CD4-positive, alpha-beta T cell (primary cell): ENCODE results near the gene TLR6. TPM values are rescaled to one million over a fixed set of nuclear protein-coding genes. Genes with fewer than 3 reads are reported as not detected.

Source experiments
- ATAC-seq: fragments of 200-7000 bp; cut with Tn5 transposase; one replicate; pipeline ENCODE4 v1.10.0; 2022; ENCODE audit warnings: mild to moderate bottlenecking; ENCODE audit not compliant: poor library complexity
- CTCF ChIA-PET: fragments of 350-600 bp; sonication (Branson Sonifier 250); formaldehyde crosslinking; loops from one replicate; lab custom pipeline; 2021; ENCODE audit warnings: antibody characterized with exemption, inconsistent platforms; lab: Charles Lee
- POLR2A ChIA-PET: fragments of 350-600 bp; sonication (Branson Sonifier 250); formaldehyde crosslinking; loops from one replicate; lab custom pipeline; 2021; ENCODE audit warnings: antibody characterized with exemption, inconsistent platforms; lab: Charles Lee
- DNase-seq, 14 experiments: peaks; one replicate each; pipeline ENCODE4 v3.0.0-alpha.2; 2013 to 2020; ENCODE audit warnings: mixed read lengths in 2 of 14
- H3K27ac ChIP-seq, 2 donors: one replicate each; pipeline versions ENCODE4 v1.5.1 to v1.7.0; 2013; ENCODE audit warnings: low read length in 2 of 2, low read depth in 1 of 2, mild to moderate bottlenecking in 1 of 2
- H3K27me3 ChIP-seq, 2 experiments: 1 replicate in 1 of 2; 2 replicates in 1 of 2; pipeline versions ENCODE4 v1.6.1 to v1.7.0; 2013; ENCODE audit warnings: low read length in 2 of 2, control low read depth in 1 of 2, mild to moderate bottlenecking in 1 of 2, moderate library complexity in 1 of 2; ENCODE audit not compliant: insufficient read depth in 2 of 2, control insufficient read depth in 1 of 2
- H3K36me3 ChIP-seq: one replicate; pipeline ENCODE4 v1.6.1; 2013; ENCODE audit warnings: low read length, control low read depth; ENCODE audit not compliant: insufficient read depth
- H3K4me1 ChIP-seq: one replicate; pipeline ENCODE4 v1.6.1; 2013; ENCODE audit warnings: low read length, control low read depth; ENCODE audit not compliant: insufficient read depth
- H3K4me3 ChIP-seq: one replicate; pipeline ENCODE4 v1.5.1; 2013; ENCODE audit warnings: mild to moderate bottlenecking, low read length, moderate library complexity
- H3K9me3 ChIP-seq, 2 experiments: 1 replicate in 1 of 2; 2 replicates in 1 of 2; pipeline versions ENCODE4 v1.6.1 to v1.7.0; 2013; ENCODE audit warnings: low read length in 2 of 2, mild to moderate bottlenecking in 2 of 2, control low read depth in 1 of 2, moderate library complexity in 1 of 2; ENCODE audit not compliant: control insufficient read depth in 1 of 2, insufficient read depth in 1 of 2
- H3K27ac Mint-ChIP-seq: one replicate; pipeline ENCODE4 v1.8.0; 2020; ENCODE audit warnings: mixed read lengths
- H3K27me3 Mint-ChIP-seq: one replicate; pipeline ENCODE4 v1.8.0; 2021; ENCODE audit warnings: mixed read lengths
- H3K36me3 Mint-ChIP-seq: one replicate; pipeline ENCODE4 v1.8.0; 2021; ENCODE audit warnings: low read depth, mixed read lengths
- H3K4me1 Mint-ChIP-seq: one replicate; pipeline ENCODE4 v1.8.0; 2021; ENCODE audit warnings: low read depth, mixed read lengths
- H3K4me3 Mint-ChIP-seq: one replicate; pipeline ENCODE4 v1.8.0; 2020; ENCODE audit warnings: mild to moderate bottlenecking, mixed read lengths
- H3K9me3 Mint-ChIP-seq: one replicate; pipeline ENCODE4 v1.8.0; 2020; ENCODE audit warnings: mixed read lengths
- intact Hi-C, 2 experiments: fragments of 100-400 bp; cut with DNase I in 1 of 2; cut with micrococcal nuclease in 1 of 2; formaldehyde crosslinking; loops; one replicate each; pipeline versions ENCODE4 v1.15.1 to v1.9.0; 2023 to 2025; cut with DNase I, micrococcal nuclease
- total RNA-seq, 174 experiments: library from RNA in 2 of 174; stranded (reverse) in 2 of 174; gene quantifications; one replicate each; pipeline ENCODE4 v1.2.3 and lab custom pipeline; 2021 to 2026
- TF ChIP-seq, protein P1 (sequence below): fragments of 200-600 bp; IDR thresholded peaks from one replicate; pipeline ENCODE4 v1.8.0; 2022; ENCODE audit warnings: antibody characterized with exemption, mild to moderate bottlenecking

TLR6 gene
- total RNA-seq, 2 experiments from 2014 or later, result 0.69 to 1.3 TPM

DNA sequence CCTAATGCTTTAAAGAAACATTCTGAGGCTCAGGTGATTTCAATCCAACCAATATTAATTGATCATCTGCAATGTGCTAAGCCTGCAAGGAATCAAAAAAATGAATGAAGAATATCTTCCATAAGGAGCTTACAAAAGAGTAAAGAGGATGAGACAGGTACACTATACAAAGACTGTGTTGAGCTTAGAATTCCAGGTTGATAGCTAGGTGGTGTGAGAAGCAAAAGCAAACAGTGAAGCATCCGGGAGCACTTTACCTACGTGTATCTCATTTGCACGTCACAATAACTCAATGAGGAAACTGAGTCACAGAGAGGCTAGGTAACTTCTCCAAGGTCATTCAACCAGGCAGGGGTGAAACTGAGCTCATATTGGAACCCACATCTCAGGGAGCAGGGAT, 48.1 kb upstream of the TLR6 start:
- TF ChIP-seq, protein P1, sequence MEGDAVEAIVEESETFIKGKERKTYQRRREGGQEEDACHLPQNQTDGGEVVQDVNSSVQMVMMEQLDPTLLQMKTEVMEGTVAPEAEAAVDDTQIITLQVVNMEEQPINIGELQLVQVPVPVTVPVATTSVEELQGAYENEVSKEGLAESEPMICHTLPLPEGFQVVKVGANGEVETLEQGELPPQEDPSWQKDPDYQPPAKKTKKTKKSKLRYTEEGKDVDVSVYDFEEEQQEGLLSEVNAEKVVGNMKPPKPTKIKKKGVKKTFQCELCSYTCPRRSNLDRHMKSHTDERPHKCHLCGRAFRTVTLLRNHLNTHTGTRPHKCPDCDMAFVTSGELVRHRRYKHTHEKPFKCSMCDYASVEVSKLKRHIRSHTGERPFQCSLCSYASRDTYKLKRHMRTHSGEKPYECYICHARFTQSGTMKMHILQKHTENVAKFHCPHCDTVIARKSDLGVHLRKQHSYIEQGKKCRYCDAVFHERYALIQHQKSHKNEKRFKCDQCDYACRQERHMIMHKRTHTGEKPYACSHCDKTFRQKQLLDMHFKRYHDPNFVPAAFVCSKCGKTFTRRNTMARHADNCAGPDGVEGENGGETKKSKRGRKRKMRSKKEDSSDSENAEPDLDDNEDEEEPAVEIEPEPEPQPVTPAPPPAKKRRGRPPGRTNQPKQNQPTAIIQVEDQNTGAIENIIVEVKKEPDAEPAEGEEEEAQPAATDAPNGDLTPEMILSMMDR, result no peak
- H3K4me3 Mint-ChIP-seq, result no peak overlapping the region
- H3K9me3 ChIP-seq, result no peaks in the 10 kb centered on the region
- ChIA-PET POLR2A (no interaction called here), CTCF (interaction anchor here (1.2 to 8.1 kb wide), 2 partner anchors 227 to 230 kb away, joined by 3 to 77 read pairs; no protein-coding TSS in a partner anchor)
- H3K4me3 ChIP-seq, result no peak overlapping the region
- no peak for DNase-seq
- H3K36me3 Mint-ChIP-seq, result no peaks in the 10 kb centered on the region
- no peaks in the 10 kb centered on the region for H3K27me3 ChIP-seq
- H3K4me1 Mint-ChIP-seq, result no peaks in the 10 kb centered on the region
- H3K9me3 Mint-ChIP-seq, result no peaks in the 10 kb centered on the region
- H3K27me3 Mint-ChIP-seq, result peaks cover 4% of the 10 kb centered on the region
- H3K36me3 ChIP-seq, result no peaks in the 10 kb centered on the region
- no peak for ATAC-seq
- H3K4me1 ChIP-seq, result no peaks in the 10 kb centered on the region
- no peak overlapping the region for H3K27ac Mint-ChIP-seq
- no peak overlapping the region for H3K27ac ChIP-seq
- intact Hi-C loops, result loop anchor here (5.0 to 10.0 kb wide), 3 partner anchors 43 to 508 kb away; no protein-coding TSS in a partner anchor

DNA sequence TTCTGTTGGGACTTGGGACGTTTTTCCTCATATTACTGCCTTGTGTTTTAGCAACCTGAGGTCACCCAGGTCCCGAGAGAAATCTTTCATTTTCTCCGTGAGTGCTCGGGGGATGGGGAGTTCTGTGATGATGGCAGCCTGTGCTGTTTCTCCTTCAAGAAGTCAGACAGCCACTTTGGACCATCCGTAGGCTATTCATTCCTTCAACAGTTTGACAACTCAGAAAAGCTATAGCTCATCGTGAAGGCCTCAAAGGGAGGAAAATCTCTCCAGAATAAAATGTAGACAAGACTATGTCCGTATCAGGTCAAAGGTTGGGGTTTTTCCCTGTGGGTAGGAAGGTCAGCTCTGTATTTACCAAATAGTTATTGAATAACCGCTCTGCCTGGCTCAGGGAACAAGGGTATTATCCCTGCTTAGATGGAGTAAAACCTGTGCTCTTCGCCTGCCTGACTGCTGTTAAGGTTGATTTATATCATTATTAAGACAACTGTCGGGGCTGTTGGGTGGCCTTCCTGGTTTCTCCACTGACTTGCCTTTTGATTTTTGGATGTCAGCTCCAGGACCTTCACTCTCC, 47.6 kb upstream of the TLR6 start:
- POLR2A ChIA-PET, result no interaction called here
- Mint-ChIP-seq H3K4me1 (no peaks in the 10 kb centered on the region), H3K36me3 (no peaks in the 10 kb centered on the region), H3K27ac (no peak overlapping the region), H3K4me3 (no peak overlapping the region), H3K9me3 (no peaks in the 10 kb centered on the region), H3K27me3 (peaks cover 4% of the 10 kb centered on the region)
- Histone ChIP-seq H3K27me3 (no peaks in the 10 kb centered on the region), H3K4me1 (no peaks in the 10 kb centered on the region), H3K36me3 (no peaks in the 10 kb centered on the region), H3K9me3 (no peaks in the 10 kb centered on the region), H3K4me3 (no peak overlapping the region), H3K27ac (no peak overlapping the region)
- TF ChIP-seq, protein P1, result no peak
- CTCF ChIA-PET, result interaction anchor here (1.2 to 8.1 kb wide), 2 partner anchors 227 to 231 kb away, joined by 3 to 77 read pairs; no protein-coding TSS in a partner anchor
- intact Hi-C loops, result loop anchor here (5.0 to 10.0 kb wide), 3 partner anchors 43 to 508 kb away; no protein-coding TSS in a partner anchor
- no peak for DNase-seq
- no peak for ATAC-seq

DNA sequence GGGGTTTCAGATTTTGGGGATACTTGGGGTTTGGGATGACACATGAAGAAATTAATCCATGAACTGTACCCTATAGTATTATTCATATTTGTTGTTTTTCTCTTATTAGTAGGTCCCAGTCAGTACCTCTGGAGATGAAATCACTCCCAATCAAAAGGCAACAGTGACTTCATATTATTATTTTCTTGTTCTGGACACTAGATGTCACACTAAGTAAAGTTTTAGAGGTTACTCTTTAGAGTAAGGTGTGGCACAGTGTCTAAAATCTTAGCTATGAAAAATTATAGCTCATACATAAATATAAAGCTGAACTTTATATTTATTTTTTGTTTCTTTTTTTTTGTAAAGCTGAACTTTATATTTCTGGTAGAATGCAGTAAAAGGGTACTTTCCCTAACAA, 46.1 kb upstream of the TLR6 start:
- intact Hi-C loops, result loop anchor here (1.0 to 10.0 kb wide), 6 partner anchors 45 to 510 kb away; no protein-coding TSS in a partner anchor
- DNase-seq, result peak in 3 of 14 experiments; percentile 64 to 67 (median 66)
- H3K27me3 ChIP-seq, result no peaks in the 10 kb centered on the region
- Mint-ChIP-seq H3K9me3 (no peaks in the 10 kb centered on the region), H3K27ac (no peak overlapping the region), H3K36me3 (no peaks in the 10 kb centered on the region), H3K4me1 (no peaks in the 10 kb centered on the region), H3K4me3 (no peak overlapping the region), H3K27me3 (peaks cover 4% of the 10 kb centered on the region)
- no peak overlapping the region for H3K4me3 ChIP-seq
- peak; percentile 89 for ATAC-seq
- H3K4me1 ChIP-seq, result no peaks in the 10 kb centered on the region
- ChIA-PET CTCF (interaction anchor here (0.5 to 8.1 kb wide), 16 partner anchors 9 to 279 kb away, joined by 3 to 77 read pairs (median 3); partner anchors contain the start of gene WDR19), POLR2A (interaction anchor here (0.7 to 1.2 kb wide), 8 partner anchors 83 to 1158 kb away, joined by 3 to 8 read pairs (median 4); no protein-coding TSS in a partner anchor)
- no peaks in the 10 kb centered on the region for H3K9me3 ChIP-seq
- TF ChIP-seq, protein P1, result peak; percentile 70
- no peaks in the 10 kb centered on the region for H3K36me3 ChIP-seq
- H3K27ac ChIP-seq, result no peak overlapping the region
